OCI-LY3 (cell line): ENCODE results near the gene C10orf105.

ENCODE experiments used
- H2AFZ ChIP-seq: fragments of 200-600, 300-600 bp; shearing (Covaris generic); 2 replicates; pipeline ENCODE4 v1.6.0; 2014; ENCODE audit warnings: antibody characterized with exemption, low read depth, low read length
- H3K27ac ChIP-seq: fragments of 200-600, 300-600 bp; sonication (generic); 2 replicates; pipeline ENCODE4 v1.5.1; 2014; ENCODE audit warnings: mild to moderate bottlenecking, low read length, moderate library complexity, mixed read lengths
- H3K27me3 ChIP-seq: fragments of 200-600, 300-600 bp; sonication (generic); 2 replicates; pipeline ENCODE4 v1.6.1; 2014; ENCODE audit warnings: low read depth, low read length, mixed read lengths
- H3K36me3 ChIP-seq: fragments of 200-600, 300-600 bp; sonication (generic); replicated peaks from 2 replicates; pipeline ENCODE3; 2014; ENCODE audit warnings: low read depth, low read length, mixed read lengths
- H3K4me1 ChIP-seq: fragments of 300-600, 200-600 bp; sonication (generic); 2 replicates; pipeline ENCODE4 v1.6.1; 2014; ENCODE audit warnings: low read length, mixed read lengths
- H3K4me2 ChIP-seq: fragments of 200-600, 300-600 bp; sonication (generic); 2 replicates; pipeline ENCODE4 v1.6.1; 2014; ENCODE audit warnings: low read length, mixed read lengths
- H3K4me3 ChIP-seq: fragments of 300-600, 200-600 bp; sonication (generic); 2 replicates; pipeline ENCODE4 v1.5.1; 2014; ENCODE audit warnings: antibody characterized with exemption, mild to moderate bottlenecking, low read length, moderate library complexity
- H3K79me2 ChIP-seq: fragments of 300-600, 200-600 bp; shearing (Covaris generic); 2 replicates; pipeline ENCODE4 v1.6.1; 2014; ENCODE audit warnings: mild to moderate bottlenecking, low read length, mixed read lengths
- H3K9ac ChIP-seq: fragments of 300-600, 200-600 bp; shearing (Covaris generic); 2 replicates; pipeline ENCODE4 v1.6.0; 2014; ENCODE audit warnings: mild to moderate bottlenecking, low read length, moderate library complexity
- H3K9me3 ChIP-seq: fragments of 200-600, 300-600 bp; shearing (Covaris generic); 2 replicates; pipeline ENCODE4 v1.6.1; 2014; ENCODE audit warnings: low read length, mixed read lengths; ENCODE audit not compliant: insufficient read depth
- H4K20me1 ChIP-seq: fragments of 200-600, 300-600 bp; sonication (generic); 2 replicates; pipeline ENCODE4 v1.6.1; 2016; ENCODE audit warnings: low read length, mixed read lengths; ENCODE audit not compliant: insufficient read depth
- EZH2phosphoT487 ChIP-seq: fragments of 200-600 bp; shearing (Covaris generic); IDR thresholded peaks from 2 replicates; pipeline ENCODE4 v1.6.1; 2018; ENCODE audit warnings: antibody characterized with exemption, mixed run types, low read depth
- TF ChIP-seq, protein P1 (sequence below): fragments of 200-600, 300-600 bp; sonication (generic); IDR thresholded peaks from 2 replicates; pipeline ENCODE4 v1.5.1; 2014; ENCODE audit warnings: antibody characterized with exemption, low read length, low read depth

Gene C10orf105

DNA sequence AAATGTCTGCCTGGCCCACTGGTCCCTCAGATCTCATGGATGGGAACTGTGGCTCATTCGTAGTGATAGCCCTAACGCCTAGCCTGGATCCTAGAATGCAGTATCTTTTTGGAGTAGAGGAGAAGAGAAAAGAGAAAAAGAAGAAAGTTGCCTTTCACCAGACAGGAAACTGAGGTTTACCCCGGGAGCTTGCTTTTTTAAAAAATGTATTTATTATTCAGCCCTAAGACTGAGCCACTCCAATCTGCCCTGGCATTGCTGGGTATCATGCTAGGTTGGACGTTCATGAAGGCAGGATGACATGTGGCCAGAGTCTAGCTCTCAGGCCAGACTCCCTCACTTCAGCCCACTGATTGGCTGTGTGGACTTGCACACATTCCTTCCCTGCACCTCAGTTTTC lies 21.5 kb upstream of the C10orf105 start:
- no peak for TF ChIP-seq EZH2phosphoT487
- TF ChIP-seq, protein P1, sequence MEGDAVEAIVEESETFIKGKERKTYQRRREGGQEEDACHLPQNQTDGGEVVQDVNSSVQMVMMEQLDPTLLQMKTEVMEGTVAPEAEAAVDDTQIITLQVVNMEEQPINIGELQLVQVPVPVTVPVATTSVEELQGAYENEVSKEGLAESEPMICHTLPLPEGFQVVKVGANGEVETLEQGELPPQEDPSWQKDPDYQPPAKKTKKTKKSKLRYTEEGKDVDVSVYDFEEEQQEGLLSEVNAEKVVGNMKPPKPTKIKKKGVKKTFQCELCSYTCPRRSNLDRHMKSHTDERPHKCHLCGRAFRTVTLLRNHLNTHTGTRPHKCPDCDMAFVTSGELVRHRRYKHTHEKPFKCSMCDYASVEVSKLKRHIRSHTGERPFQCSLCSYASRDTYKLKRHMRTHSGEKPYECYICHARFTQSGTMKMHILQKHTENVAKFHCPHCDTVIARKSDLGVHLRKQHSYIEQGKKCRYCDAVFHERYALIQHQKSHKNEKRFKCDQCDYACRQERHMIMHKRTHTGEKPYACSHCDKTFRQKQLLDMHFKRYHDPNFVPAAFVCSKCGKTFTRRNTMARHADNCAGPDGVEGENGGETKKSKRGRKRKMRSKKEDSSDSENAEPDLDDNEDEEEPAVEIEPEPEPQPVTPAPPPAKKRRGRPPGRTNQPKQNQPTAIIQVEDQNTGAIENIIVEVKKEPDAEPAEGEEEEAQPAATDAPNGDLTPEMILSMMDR, result no peak
- H3K4me2 ChIP-seq, result no peak overlapping the region
- H3K27me3 ChIP-seq, result no peaks in the 10 kb centered on the region
- H3K79me2 ChIP-seq, result no peaks in the 10 kb centered on the region
- no peak overlapping the region for H3K9ac ChIP-seq
- H3K4me1 ChIP-seq, result no peaks in the 10 kb centered on the region
- H2AFZ ChIP-seq, result no peak overlapping the region
- no peaks in the 10 kb centered on the region for H3K9me3 ChIP-seq
- H3K4me3 ChIP-seq, result no peak overlapping the region
- no peaks in the 10 kb centered on the region for H4K20me1 ChIP-seq
- no peaks in the 10 kb centered on the region for H3K36me3 ChIP-seq
- H3K27ac ChIP-seq, result no peak overlapping the region

DNA sequence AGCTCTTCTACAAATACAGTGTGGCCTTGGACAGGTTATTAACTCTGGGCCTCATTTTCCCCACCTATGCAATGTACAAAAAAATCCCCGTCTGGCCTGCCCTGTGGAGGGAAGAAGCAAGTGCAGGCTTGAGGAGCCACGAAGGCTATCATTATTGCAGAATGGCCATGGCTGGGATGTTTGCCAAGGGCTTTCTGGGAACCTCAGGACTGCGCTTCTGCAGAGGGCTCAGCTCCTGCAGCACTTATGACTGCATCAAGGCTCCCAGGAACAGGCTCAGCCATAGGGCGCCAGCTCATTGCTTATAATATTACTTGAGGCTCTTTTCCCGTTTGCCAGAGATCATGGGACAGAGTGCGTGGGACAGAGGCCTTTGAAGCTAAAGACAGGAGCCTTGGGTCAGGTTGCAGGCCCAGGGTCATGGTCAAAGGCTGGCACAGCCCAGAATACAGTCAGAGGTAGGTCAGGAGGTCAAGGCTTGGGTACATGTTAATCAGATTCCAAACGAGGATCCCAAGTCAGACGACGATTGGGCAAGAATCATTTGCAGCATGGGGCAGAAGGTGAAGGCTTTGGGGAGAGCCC lies 20.6 kb upstream of the C10orf105 start:
- Histone ChIP-seq H3K4me2 (no peak overlapping the region), H3K4me3 (no peak overlapping the region), H3K9ac (no peak overlapping the region), H3K36me3 (no peaks in the 10 kb centered on the region), H3K27me3 (no peaks in the 10 kb centered on the region), H3K79me2 (no peaks in the 10 kb centered on the region), H4K20me1 (no peaks in the 10 kb centered on the region), H3K27ac (no peak overlapping the region), H3K9me3 (no peaks in the 10 kb centered on the region), H3K4me1 (no peaks in the 10 kb centered on the region), H2AFZ (no peak overlapping the region)
- TF ChIP-seq EZH2phosphoT487, result no peak
- TF ChIP-seq, protein P1, result no peak

DNA sequence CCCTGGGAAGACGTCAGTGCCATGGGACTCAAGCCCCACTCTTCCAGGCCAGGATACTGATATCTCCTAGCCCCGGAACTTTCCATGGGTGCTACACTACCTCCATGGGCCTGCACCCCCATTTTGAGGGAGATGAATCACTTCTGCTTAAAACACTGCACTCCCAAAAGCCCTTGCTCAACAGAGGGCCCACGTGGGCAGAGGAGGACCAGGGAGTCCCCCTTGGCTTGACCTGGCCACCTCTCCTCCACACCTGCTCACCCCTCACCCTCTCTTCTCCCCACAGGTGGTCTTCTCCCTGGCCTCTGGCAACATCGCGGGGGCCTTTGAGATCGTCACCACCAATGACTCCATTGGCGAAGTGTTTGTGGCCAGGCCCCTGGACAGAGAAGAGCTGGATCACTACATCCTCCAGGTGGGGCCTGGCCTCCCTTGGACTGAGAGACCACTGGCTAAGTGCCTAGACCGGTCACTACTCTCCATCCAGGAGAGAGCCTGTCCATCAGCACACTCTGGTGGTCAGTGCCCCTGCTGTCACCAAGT lies 19.9 kb upstream of the C10orf105 start:
- no peaks in the 10 kb centered on the region for H3K27me3 ChIP-seq
- H3K36me3 ChIP-seq, result no peaks in the 10 kb centered on the region
- H2AFZ ChIP-seq, result no peak overlapping the region
- no peaks in the 10 kb centered on the region for H4K20me1 ChIP-seq
- H3K79me2 ChIP-seq, result no peaks in the 10 kb centered on the region
- H3K9ac ChIP-seq, result no peak overlapping the region
- H3K4me3 ChIP-seq, result no peak overlapping the region
- no peak overlapping the region for H3K27ac ChIP-seq
- H3K4me2 ChIP-seq, result no peak overlapping the region
- no peaks in the 10 kb centered on the region for H3K9me3 ChIP-seq
- no peaks in the 10 kb centered on the region for H3K4me1 ChIP-seq
- TF ChIP-seq, protein P1, result no peak

DNA sequence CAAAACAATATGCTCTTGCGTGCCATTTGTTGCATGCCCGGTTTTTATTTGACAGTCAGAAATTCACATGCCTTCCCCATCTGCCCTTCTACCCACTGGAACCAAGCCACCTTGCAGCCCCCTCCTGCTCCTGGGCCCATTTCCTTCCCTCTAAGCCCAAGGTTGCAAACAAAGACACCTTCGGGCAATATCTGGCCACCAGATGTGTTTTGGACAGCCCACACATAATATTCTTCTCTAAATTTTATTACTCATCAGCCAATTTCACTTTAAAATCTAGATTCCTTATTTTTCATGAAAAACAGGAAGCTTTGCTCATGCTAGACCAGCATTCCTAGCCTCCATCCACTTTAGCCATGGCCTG lies 18.2 kb upstream of the C10orf105 start:
- H3K79me2 ChIP-seq, result no peaks in the 10 kb centered on the region
- H3K4me2 ChIP-seq, result no peak overlapping the region
- H4K20me1 ChIP-seq, result no peaks in the 10 kb centered on the region
- no peaks in the 10 kb centered on the region for H3K36me3 ChIP-seq
- H3K27me3 ChIP-seq, result 0 out of 2 replicates have a peak, but pooled peaks cover 6% of the 10 kb centered on the region
- no peak overlapping the region for H3K27ac ChIP-seq
- H3K9me3 ChIP-seq, result no peaks in the 10 kb centered on the region
- TF ChIP-seq, protein P1, result no peak
- TF ChIP-seq EZH2phosphoT487, result no peak
- no peaks in the 10 kb centered on the region for H3K4me1 ChIP-seq
- H2AFZ ChIP-seq, result no peak overlapping the region
- H3K9ac ChIP-seq, result no peak overlapping the region
- no peak overlapping the region for H3K4me3 ChIP-seq
